ELR (cell line): Measurements from ENCODE around the gene LYRM2.

ENCODE experiments used
- DNase-seq: peaks from one replicate; pipeline ENCODE4 v3.0.0-alpha.2; 2015; ENCODE audit warnings: low read depth

Gene LYRM2

GRCh38 chr6:89596056-89596455 is 42.5 kb downstream of the LYRM2 start:
- DNase-seq, result no peak

GRCh38 chr6:89591745-89592144 is 46.8 kb downstream of the LYRM2 start:
- DNase-seq, result no peak

- no peak for DNase-seq
Observed at GRCh38 chr6:89590133-89590532, 48.4 kb downstream of the LYRM2 start.

- no peak for DNase-seq
Observed at GRCh38 chr6:89589297-89590025, 49.1 kb downstream of the LYRM2 start.

- no peak for DNase-seq
Observed at GRCh38 chr6:89585154-89585553, 53.4 kb downstream of the LYRM2 start.

- no peak for DNase-seq
Observed at GRCh38 chr6:89584539-89584938, 54.0 kb downstream of the LYRM2 start.

- DNase-seq, result no peak
Observed at GRCh38 chr6:89583559-89583958, 55.0 kb downstream of the LYRM2 start.

GRCh38 chr6:89582669-89583325 is 55.8 kb downstream of the LYRM2 start:
- DNase-seq, result no peak

GRCh38 chr6:89581689-89582088 is 56.9 kb downstream of the LYRM2 start:
- no peak for DNase-seq

- no peak for DNase-seq
Observed at GRCh38 chr6:89580997-89581666, 57.4 kb downstream of the LYRM2 start.

- no peak for DNase-seq
Observed at GRCh38 chr6:89575562-89575960, 63.0 kb downstream of the LYRM2 start.

- DNase-seq, result no peak
Observed at GRCh38 chr6:89574910-89575561, 63.5 kb downstream of the LYRM2 start.

- DNase-seq, result no peak
Observed at GRCh38 chr6:89567630-89568390, 70.7 kb downstream of the LYRM2 start.

GRCh38 chr6:89566930-89567629 is 71.5 kb downstream of the LYRM2 start:
- no peak for DNase-seq

GRCh38 chr6:89566008-89566800 is 72.3 kb downstream of the LYRM2 start:
- DNase-seq, result no peak

GRCh38 chr6:89564752-89565427 is 73.7 kb downstream of the LYRM2 start:
- no peak for DNase-seq

- no peak for DNase-seq
Observed at GRCh38 chr6:89563866-89564265, 74.7 kb downstream of the LYRM2 start.

GRCh38 chr6:89562093-89562973 is 76.2 kb downstream of the LYRM2 start:
- DNase-seq, result no peak

- DNase-seq, result no peak
Observed at GRCh38 chr6:89559487-89559886, 79.1 kb downstream of the LYRM2 start.
